Gastroesophageal sphincter (tissue), 4 donors: ENCODE results near the gene SSBP3. TPM values are rescaled to one million over a fixed set of nuclear protein-coding genes. Genes with fewer than 3 reads are reported as not detected.

ENCODE experiments used
- ATAC-seq: fragments of 150-250 bp; one replicate; pipeline ENCODE4 v1.9.1; 2016; ENCODE audit warnings: mild to moderate bottlenecking, moderate library complexity
- H3K27ac ChIP-seq, 4 donors: fragments of 200-600 bp; sonication (generic) in 3 of 4; 1 replicate in 3 of 4; 2 replicates in 1 of 4; pipeline ENCODE4 v1.5.1; 2016 to 2019
- H3K27me3 ChIP-seq: fragments of 200-600 bp; sonication (generic); one replicate; pipeline ENCODE4 v1.5.1; 2019
- H3K36me3 ChIP-seq, 2 donors: fragments of 200-600 bp; sonication (generic); one replicate each; pipeline ENCODE4 v1.5.1; 2019; ENCODE audit warnings: control low read depth in 1 of 2
- H3K4me1 ChIP-seq, 3 donors: fragments of 200-600 bp; sonication (generic); 1 replicate in 2 of 3; 2 replicates in 1 of 3; pipeline ENCODE4 v1.5.1; 2016 to 2019; ENCODE audit warnings: control low read depth in 2 of 3
- H3K4me3 ChIP-seq, 2 donors: fragments of 200-600 bp; sonication (generic); one replicate each; pipeline ENCODE4 v1.5.1; 2019; ENCODE audit warnings: mild to moderate bottlenecking in 1 of 2, moderate library complexity in 1 of 2
- H3K9me3 ChIP-seq, 3 donors: fragments of 200-600 bp; sonication (generic); one replicate each; pipeline ENCODE4 v1.5.1; 2017 to 2019; ENCODE audit warnings: control low read depth in 2 of 3
- EP300 ChIP-seq: sonication (generic); formaldehyde crosslinking; IDR thresholded peaks from one replicate; pipeline ENCODE4 v1.6.1; 2017; ENCODE audit warnings: antibody characterized with exemption, mild to moderate bottlenecking
- POLR2A ChIP-seq, 2 donors: fragments of 450-650 bp; IDR thresholded peaks; one replicate each; pipeline ENCODE4 v1.6.1; 2017; ENCODE audit warnings: antibody characterized with exemption in 2 of 2, mild to moderate bottlenecking in 2 of 2, moderate library complexity in 1 of 2
- POLR2AphosphoS5 ChIP-seq: sonication (generic); formaldehyde crosslinking; IDR thresholded peaks from one replicate; pipeline ENCODE4 v1.6.1; 2017; ENCODE audit warnings: antibody characterized with exemption
- WGBS, 2 donors: methylation state at CpG; one replicate each; pipeline ENCODE4 v1.1.5; 2018; ENCODE audit warnings: low coverage in 1 of 2; 5-methylcytosine and 5-hydroxymethylcytosine counted together
- total RNA-seq, 4 donors: library from RNA; depleted of rRNA; stranded (reverse); fragments of >200 nt; gene quantifications; one replicate each; pipeline ENCODE4 v1.1.0, GENCODE V29; 2016
- TF ChIP-seq, protein P1 (sequence below), 4 experiments: fragments of 200-600 bp in 2 of 4; fragments of 450-650 bp in 2 of 4; sonication (generic) in 1 of 4; IDR thresholded peaks; one replicate each; pipeline ENCODE4 v1.5.1; 2017 to 2019; ENCODE audit warnings: antibody characterized with exemption in 4 of 4, mild to moderate bottlenecking in 2 of 4, moderate library complexity in 2 of 4

SSBP3 gene
- total RNA-seq, 4 donors from 2014 or later = 40.8 to 46.7 (median 45.5) TPM

DNA sequence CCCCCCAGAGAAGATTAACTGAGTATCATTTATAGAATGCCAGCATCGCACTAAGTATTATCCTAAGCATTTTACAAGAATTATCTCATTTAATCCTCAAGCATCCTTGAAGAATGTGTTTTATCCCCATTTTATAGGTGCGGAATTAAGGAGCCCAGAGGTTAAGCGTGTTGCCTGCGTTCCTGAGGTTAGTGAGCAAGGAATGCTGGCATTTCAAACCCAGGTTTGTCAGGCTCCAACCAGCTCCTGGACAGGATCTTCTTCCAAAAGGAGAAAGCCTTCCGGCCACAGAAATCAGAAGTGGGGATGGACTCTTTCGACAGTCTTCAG is 82.3 kb downstream of the SSBP3 start:
- no peak for ATAC-seq
- TF ChIP-seq POLR2A (IDR thresholded peaks at IDR 0.05) (no peak), EP300 (no peak), POLR2AphosphoS5 (no peak)
- TF ChIP-seq, protein P1, sequence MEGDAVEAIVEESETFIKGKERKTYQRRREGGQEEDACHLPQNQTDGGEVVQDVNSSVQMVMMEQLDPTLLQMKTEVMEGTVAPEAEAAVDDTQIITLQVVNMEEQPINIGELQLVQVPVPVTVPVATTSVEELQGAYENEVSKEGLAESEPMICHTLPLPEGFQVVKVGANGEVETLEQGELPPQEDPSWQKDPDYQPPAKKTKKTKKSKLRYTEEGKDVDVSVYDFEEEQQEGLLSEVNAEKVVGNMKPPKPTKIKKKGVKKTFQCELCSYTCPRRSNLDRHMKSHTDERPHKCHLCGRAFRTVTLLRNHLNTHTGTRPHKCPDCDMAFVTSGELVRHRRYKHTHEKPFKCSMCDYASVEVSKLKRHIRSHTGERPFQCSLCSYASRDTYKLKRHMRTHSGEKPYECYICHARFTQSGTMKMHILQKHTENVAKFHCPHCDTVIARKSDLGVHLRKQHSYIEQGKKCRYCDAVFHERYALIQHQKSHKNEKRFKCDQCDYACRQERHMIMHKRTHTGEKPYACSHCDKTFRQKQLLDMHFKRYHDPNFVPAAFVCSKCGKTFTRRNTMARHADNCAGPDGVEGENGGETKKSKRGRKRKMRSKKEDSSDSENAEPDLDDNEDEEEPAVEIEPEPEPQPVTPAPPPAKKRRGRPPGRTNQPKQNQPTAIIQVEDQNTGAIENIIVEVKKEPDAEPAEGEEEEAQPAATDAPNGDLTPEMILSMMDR (IDR thresholded peaks at IDR 0.05) = no peak
- H3K4me3 ChIP-seq = no peak overlapping the region
- H3K4me1 ChIP-seq = peaks cover 15 to 80% (median 58%) of the 10 kb centered on the region in 3 donors
- no peaks in the 10 kb centered on the region for H3K27me3 ChIP-seq
- H3K9me3 ChIP-seq = no peaks in the 10 kb centered on the region
- WGBS, 2 donors = 49 to 60% methylated on average over 5 to 6 of the region's 6 CpGs
- H3K36me3 ChIP-seq = no peaks in the 10 kb centered on the region
- peak overlapping the region in 3 of 4 donors; percentile 81 to 89 (median 84) for H3K27ac ChIP-seq

DNA sequence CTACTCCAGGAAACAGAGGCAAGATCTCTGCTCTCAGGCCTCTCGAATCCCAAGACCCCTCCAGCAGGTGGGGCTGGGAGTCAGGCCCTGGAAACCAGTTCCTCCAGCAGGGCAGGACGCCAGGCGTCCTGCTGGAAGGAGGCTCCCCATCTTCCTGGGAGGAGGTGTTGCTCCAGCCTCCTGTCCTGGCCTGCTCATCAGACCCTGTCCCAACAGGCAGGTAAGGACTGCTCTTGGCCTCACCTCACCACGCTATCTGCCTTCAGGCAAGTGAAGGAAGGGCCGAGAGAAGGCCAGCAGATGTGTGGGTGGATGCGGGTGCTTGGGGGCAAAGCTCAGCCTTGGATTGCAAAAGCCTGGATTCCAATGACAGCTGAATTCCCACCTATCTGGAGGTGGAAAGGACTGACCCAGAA is 82.9 kb downstream of the SSBP3 start:
- ATAC-seq = no peak
- no peak for TF ChIP-seq POLR2AphosphoS5
- no peak for TF ChIP-seq EP300
- TF ChIP-seq, protein P1 (IDR thresholded peaks at IDR 0.05) = peak in 1 of 4 experiments; percentile 42
- TF ChIP-seq POLR2A (IDR thresholded peaks at IDR 0.05) = no peak
- Histone ChIP-seq H3K9me3 (no peaks in the 10 kb centered on the region), H3K27ac (peak overlapping the region in 3 of 4 donors; percentile 81 to 89 (median 84)), H3K36me3 (no peaks in the 10 kb centered on the region), H3K4me1 (peaks cover 15 to 75% (median 53%) of the 10 kb centered on the region in 3 donors), H3K27me3 (no peaks in the 10 kb centered on the region), H3K4me3 (no peak overlapping the region)
- WGBS, 2 donors = 50% methylated on average over 2 of the region's 6 CpGs; no CpG with 5 or more reads in 1 of the 2 donors

DNA sequence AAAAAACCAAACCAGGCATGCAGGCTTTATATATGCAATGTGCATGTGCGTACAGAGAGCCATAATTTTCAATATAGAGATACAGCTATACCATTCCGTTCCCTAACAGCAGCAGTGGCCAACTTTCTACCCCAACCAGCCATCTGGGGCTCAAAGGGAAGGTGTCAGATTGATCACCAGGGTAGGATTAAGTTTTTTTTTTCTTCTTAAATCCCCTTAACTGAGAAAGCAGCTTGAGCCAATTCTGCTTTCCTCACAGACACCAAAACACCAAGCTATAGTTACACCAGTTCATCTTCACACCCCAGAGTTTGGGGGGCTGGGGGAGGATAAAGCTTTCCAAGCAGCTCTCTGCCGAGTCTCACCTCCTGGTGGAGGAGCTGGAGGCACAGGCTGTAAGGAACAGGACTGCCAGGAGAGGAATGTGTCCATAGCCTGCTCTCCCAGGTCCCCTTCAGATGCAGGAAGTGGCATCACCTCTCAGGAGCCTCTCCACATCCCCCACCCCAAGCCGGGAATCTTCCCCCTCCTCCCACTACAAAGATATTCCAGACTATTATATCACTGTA is 87.9 kb downstream of the SSBP3 start:
- H3K4me1 ChIP-seq = peaks cover under 1 to 45% (median 10%) of the 10 kb centered on the region in 3 donors
- ATAC-seq = no peak
- no peak overlapping the region for H3K27ac ChIP-seq
- H3K9me3 ChIP-seq = no peaks in the 10 kb centered on the region
- no peaks in the 10 kb centered on the region for H3K36me3 ChIP-seq
- H3K4me3 ChIP-seq = no peak overlapping the region
- WGBS, 2 donors = 82 to 96% methylated on average over 3 to 4 of the region's 4 CpGs
- no peaks in the 10 kb centered on the region for H3K27me3 ChIP-seq
- TF ChIP-seq POLR2A (IDR thresholded peaks at IDR 0.05) (no peak), EP300 (no peak), POLR2AphosphoS5 (no peak)
- TF ChIP-seq, protein P1 (IDR thresholded peaks at IDR 0.05) = no peak

DNA sequence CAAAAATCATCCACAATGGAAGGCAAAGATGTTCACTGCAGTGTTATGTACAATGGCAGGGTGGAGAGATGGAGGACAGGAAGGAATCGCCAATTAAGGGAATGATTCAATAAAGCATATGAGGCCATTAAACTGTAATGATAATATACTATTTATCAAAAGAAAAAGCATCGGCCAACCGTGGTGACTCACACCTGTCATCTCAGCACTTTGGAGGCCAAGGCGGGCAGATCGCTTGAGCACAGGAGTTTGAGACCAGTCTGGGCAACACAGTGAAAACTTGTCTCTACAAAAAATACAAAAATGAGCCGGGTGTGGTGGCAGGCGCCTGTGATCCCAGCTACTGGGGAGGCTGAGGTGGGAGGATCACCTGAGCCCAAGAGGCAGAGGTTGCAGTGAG is 89.1 kb downstream of the SSBP3 start:
- H3K9me3 ChIP-seq = no peaks in the 10 kb centered on the region
- no peaks in the 10 kb centered on the region for H3K27me3 ChIP-seq
- no peak overlapping the region for H3K4me3 ChIP-seq
- no peak overlapping the region for H3K27ac ChIP-seq
- TF ChIP-seq EP300 = no peak
- no peak for TF ChIP-seq POLR2A (IDR thresholded peaks at IDR 0.05)
- TF ChIP-seq, protein P1 (IDR thresholded peaks at IDR 0.05) = no peak
- TF ChIP-seq POLR2AphosphoS5 = no peak
- no peak for ATAC-seq
- H3K36me3 ChIP-seq = no peaks in the 10 kb centered on the region
- peaks cover 0 to 45% (median 20%) of the 10 kb centered on the region in 3 donors for H3K4me1 ChIP-seq
- WGBS, 2 donors = 78 to 84% methylated on average over 6 to 7 of the region's 7 CpGs

DNA sequence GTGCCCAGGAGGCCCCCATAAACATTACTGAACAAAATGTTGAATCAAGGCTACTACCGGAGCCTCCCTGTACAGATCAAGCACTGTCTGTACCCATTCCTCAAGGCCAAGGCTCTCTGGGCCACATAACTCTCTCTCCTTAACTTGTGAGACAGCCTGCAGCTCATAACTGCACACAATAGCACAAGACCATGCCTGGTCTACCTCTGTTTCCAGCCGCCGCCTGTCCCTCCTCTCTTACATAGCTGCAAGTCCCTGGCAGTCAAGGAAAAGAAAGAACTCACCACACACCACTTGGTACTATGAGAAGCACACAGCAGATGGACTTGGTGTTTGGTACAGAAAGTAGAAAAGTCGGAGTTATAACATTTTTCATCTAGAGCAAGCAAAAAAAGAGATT is 91.1 kb downstream of the SSBP3 start:
- peaks cover 0 to 52% (median 24%) of the 10 kb centered on the region in 3 donors for H3K4me1 ChIP-seq
- peak overlapping the region in 3 of 4 donors; percentile 47 to 78 (median 67) for H3K27ac ChIP-seq
- TF ChIP-seq, protein P1 (IDR thresholded peaks at IDR 0.05) = no peak
- TF ChIP-seq POLR2AphosphoS5 = no peak
- TF ChIP-seq POLR2A (IDR thresholded peaks at IDR 0.05) = no peak
- TF ChIP-seq EP300 = no peak
- no peak overlapping the region for H3K4me3 ChIP-seq
- WGBS, 2 donors = 60 to 71% methylated on average over 1 to 3 of the region's 4 CpGs
- H3K36me3 ChIP-seq = no peaks in the 10 kb centered on the region
- no peaks in the 10 kb centered on the region for H3K27me3 ChIP-seq
- no peak for ATAC-seq
- H3K9me3 ChIP-seq = no peaks in the 10 kb centered on the region
